H1 (cell line): ENCODE measurements around the gene PHACTR1. TPM values are rescaled to one million over a fixed set of nuclear protein-coding genes. Genes with fewer than 3 reads are reported as not detected.

Experiments used
- NANOG ChIP-seq: IDR thresholded peaks from 2 replicates; pipeline ENCODE4 v1.6.1; 2011; ENCODE audit warnings: low read length, low read depth, mild to moderate bottlenecking, inconsistent platforms; ENCODE audit not compliant: insufficient read depth, poor library complexity, severe bottlenecking
- RAD21 ChIP-seq, 2 experiments: IDR thresholded peaks in 1 of 2; conservative IDR thresholded peaks in 1 of 2; 2 replicates each; pipeline ENCODE4 v1.6.1; 2011; ENCODE audit warnings: low read depth in 2 of 2, low read length in 2 of 2, improper control_type of control experiment in 1 of 2, inconsistent platforms in 1 of 2, mild to moderate bottlenecking in 1 of 2, moderate library complexity in 1 of 2
- SIN3A ChIP-seq, 2 experiments: IDR thresholded peaks in 1 of 2; conservative IDR thresholded peaks in 1 of 2; 2 replicates each; pipeline ENCODE4 v1.6.1; 2011 to 2012; ENCODE audit warnings: low read length in 2 of 2, improper control_type of control experiment in 1 of 2, low read depth in 1 of 2, mild to moderate bottlenecking in 1 of 2
- polyA plus RNA-seq, 7 experiments: library from polyadenylated mRNA; depleted of rRNA in 3 of 7; stranded (reverse) in 5 of 7; unstranded in 2 of 7; fragments of >200 nt in 5 of 7; fragments of 200-250 nt in 2 of 7; gene quantifications; 1 replicate in 5 of 7; 2 replicates in 1 of 7; 4 replicates in 1 of 7; pipeline versions ENCODE4 v1.2.1 to v1.2.3, GENCODE V29; 2011 to 2013; ENCODE audit warnings: missing spikeins in 2 of 7, mixed read lengths in 2 of 7
- total RNA-seq: library from RNA; stranded (reverse); fragmentation: NEBNext Ultra II Directional; extraction: Animal tissue kit (Norgen Biotek cat#: 25700); gene quantifications from 2 replicates; pipeline ENCODE4 v1.2.1, GENCODE V29; 2021

The PHACTR1 gene
- total and polyA plus RNA-seq, 2 of the 8 experiments (the other 6 are each of a cell fraction or from before 2014, with no cell fraction given): 3.9 to 17.1 TPM

- TF ChIP-seq RAD21 (IDR thresholded peaks at IDR 0.05 in 1 of 2, conservative IDR thresholded peaks at IDR 0.05 in 1 of 2; ENCODE audit: low read depth in 2 of 2, low read length in 2 of 2) (peak; percentile 54 to 60), SIN3A (conservative IDR thresholded peaks at IDR 0.05 in 1 of 2, IDR thresholded peaks at IDR 0.05 in 1 of 2; ENCODE audit: low read depth in 1 of 2, low read length in 2 of 2) (no peak), NANOG (no peak)
Observed at GRCh38 chr6:12911427-12911826, 194.9 kb downstream of the PHACTR1 start (continued).
